HG03460 (cell line): Measurements from ENCODE around the gene GRHL3.
A peak's percentile ranks its signal among the peaks of the same experiment; 100 is the strongest.

Experiments
- ATAC-seq: cut with Tn5 transposase; IDR thresholded peaks from one replicate; pipeline ENCODE4 v1.9.1; 2021; ENCODE audit not compliant: unreplicated experiment

Gene GRHL3

GRCh38 chr1:24366707-24367106 is 47.5 kb downstream of the GRHL3 start:
- ATAC-seq: no peak

GRCh38 chr1:24369199-24369598 is 50.0 kb downstream of the GRHL3 start:
- no peak for ATAC-seq

GRCh38 chr1:24369801-24370200 is 50.6 kb downstream of the GRHL3 start:
- no peak for ATAC-seq

- no peak for ATAC-seq
Measured at GRCh38 chr1:24373044-24373443, 53.9 kb downstream of the GRHL3 start.

GRCh38 chr1:24373710-24374109 is 54.6 kb downstream of the GRHL3 start:
- ATAC-seq: no peak

- no peak for ATAC-seq
Measured at GRCh38 chr1:24374891-24375786, 56.0 kb downstream of the GRHL3 start.

GRCh38 chr1:24379733-24380315 is 60.7 kb downstream of the GRHL3 start:
- ATAC-seq: no peak

- ATAC-seq: no peak
Measured at GRCh38 chr1:24380508-24380907, 61.4 kb downstream of the GRHL3 start.

GRCh38 chr1:24381256-24381655 is 62.1 kb downstream of the GRHL3 start:
- no peak for ATAC-seq

GRCh38 chr1:24382165-24382577 is 63.0 kb downstream of the GRHL3 start:
- no peak for ATAC-seq

- no peak for ATAC-seq
Measured at GRCh38 chr1:24383381-24383940, 64.3 kb downstream of the GRHL3 start.

- peak; percentile 61 for ATAC-seq
Measured at GRCh38 chr1:24384251-24385090, 65.3 kb downstream of the GRHL3 start.

GRCh38 chr1:24385160-24385940 is 66.2 kb downstream of the GRHL3 start:
- no peak for ATAC-seq

- no peak for ATAC-seq
Measured at GRCh38 chr1:24386241-24386640, 67.1 kb downstream of the GRHL3 start.

GRCh38 chr1:24386931-24387330 is 67.8 kb downstream of the GRHL3 start:
- ATAC-seq: no peak

GRCh38 chr1:24387636-24388175 is 68.5 kb downstream of the GRHL3 start:
- no peak for ATAC-seq

- ATAC-seq: no peak
Measured at GRCh38 chr1:24388331-24388885, 69.3 kb downstream of the GRHL3 start.

- ATAC-seq: no peak
Measured at GRCh38 chr1:24389231-24389678, 70.1 kb downstream of the GRHL3 start.

GRCh38 chr1:24390924-24391782 is 72.0 kb downstream of the GRHL3 start:
- no peak for ATAC-seq
